Measurements from ENCODE around the gene TRPC4AP.

DNA sequence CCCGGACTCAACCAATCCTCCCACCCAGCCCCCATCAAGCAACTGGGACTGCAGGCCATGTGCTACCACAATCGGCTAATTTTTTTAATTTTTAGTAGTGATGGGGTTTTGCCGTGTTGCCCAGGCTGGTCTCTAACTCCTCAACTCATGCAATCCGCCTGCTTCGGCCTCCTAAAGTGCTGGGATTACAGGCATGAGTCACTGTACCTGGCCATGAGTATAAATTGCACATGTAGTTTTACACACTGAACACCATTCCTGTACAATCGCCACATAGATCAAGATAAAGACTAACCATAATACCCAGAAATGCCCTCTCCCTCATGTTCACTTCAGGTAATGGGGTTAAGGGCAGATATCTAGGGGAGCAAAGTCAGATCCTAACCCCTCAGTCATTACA is 26.4 kb downstream of the TRPC4AP start:
- TF ChIP-seq, protein P1, sequence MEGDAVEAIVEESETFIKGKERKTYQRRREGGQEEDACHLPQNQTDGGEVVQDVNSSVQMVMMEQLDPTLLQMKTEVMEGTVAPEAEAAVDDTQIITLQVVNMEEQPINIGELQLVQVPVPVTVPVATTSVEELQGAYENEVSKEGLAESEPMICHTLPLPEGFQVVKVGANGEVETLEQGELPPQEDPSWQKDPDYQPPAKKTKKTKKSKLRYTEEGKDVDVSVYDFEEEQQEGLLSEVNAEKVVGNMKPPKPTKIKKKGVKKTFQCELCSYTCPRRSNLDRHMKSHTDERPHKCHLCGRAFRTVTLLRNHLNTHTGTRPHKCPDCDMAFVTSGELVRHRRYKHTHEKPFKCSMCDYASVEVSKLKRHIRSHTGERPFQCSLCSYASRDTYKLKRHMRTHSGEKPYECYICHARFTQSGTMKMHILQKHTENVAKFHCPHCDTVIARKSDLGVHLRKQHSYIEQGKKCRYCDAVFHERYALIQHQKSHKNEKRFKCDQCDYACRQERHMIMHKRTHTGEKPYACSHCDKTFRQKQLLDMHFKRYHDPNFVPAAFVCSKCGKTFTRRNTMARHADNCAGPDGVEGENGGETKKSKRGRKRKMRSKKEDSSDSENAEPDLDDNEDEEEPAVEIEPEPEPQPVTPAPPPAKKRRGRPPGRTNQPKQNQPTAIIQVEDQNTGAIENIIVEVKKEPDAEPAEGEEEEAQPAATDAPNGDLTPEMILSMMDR (IDR thresholded peaks at IDR 0.05), result no peak
- no peak for TF ChIP-seq EP300 (IDR thresholded peaks at IDR 0.05)

All from suprapubic skin (tissue), 3 donors.